ENCODE measurements around the gene PI4K2B. TPM values are rescaled to one million over a fixed set of nuclear protein-coding genes. Genes with fewer than 3 reads are reported as not detected.
"Not testable (repeated sequence)": the region's sequence is repeated elsewhere in the genome, so short reads cannot be mapped to it uniquely, and the experiment has no call there.

PI4K2B gene
- total RNA-seq, 1 donor, result 34.3 TPM

GRCh38 chr4:25245181-25245580 is 11.3 kb downstream of the PI4K2B start:
- no peak for DNase-seq (ENCODE audit: low read depth)
- TF ChIP-seq CTCF (IDR thresholded peaks at IDR 0.05; ENCODE audit: insufficient read depth, low read length), result no peak

DNA sequence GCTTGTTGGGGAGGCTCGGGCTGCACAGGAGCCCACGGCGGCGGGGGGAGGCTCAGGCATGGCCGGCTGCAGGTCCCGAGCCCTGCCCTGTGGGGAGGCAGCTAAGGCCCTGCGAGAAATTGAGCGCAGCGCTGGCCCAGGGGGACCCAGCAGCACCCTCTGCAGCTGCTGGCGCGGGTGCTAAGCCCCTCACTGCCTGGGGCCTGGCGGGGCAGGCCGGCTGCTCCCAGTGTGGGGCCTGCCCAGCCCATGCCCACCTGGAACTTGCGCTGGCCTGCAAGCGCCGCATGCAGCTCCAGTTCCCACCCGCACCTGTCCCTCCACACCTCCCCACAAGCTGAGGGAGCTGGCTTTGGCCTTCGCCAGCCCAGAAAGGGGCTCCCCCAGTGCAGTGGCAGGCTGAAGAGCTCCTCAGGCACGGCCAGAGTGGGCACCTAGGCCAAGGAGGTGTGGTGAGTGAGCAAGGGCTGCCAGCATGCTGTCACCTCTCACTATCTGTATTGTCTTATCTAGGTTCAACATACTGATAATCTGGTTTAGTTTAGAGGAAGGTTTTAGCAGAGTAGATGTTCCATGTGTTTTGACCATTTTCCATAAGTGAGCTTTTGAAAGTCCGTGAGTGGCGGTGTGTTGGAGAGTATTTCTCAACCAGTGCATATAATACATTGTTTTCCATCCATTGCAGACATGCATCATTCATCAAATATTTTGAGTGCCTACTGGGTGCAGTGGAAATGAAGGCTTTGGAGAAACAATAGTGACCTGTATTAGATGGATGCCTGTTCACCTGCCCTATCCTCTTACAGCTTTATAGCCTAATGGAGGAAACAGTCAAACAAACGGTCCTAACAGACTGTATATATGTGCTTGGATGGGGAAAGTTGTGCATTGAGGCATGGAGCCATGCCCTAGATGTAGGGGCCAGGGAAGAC is 13.1 kb downstream of the PI4K2B start:
- DNase-seq (ENCODE audit: low read depth), result no peak
- no peak for TF ChIP-seq CTCF (IDR thresholded peaks at IDR 0.05; ENCODE audit: insufficient read depth, low read length)
- no peak overlapping the region for H3K4me3 ChIP-seq (ENCODE audit: low read depth, low read length)

More at GRCh38 chr4:25245181-25245580, 11.3 kb downstream of the PI4K2B start:
- no peak overlapping the region for H3K4me3 ChIP-seq (ENCODE audit: low read depth, low read length)

DNA sequence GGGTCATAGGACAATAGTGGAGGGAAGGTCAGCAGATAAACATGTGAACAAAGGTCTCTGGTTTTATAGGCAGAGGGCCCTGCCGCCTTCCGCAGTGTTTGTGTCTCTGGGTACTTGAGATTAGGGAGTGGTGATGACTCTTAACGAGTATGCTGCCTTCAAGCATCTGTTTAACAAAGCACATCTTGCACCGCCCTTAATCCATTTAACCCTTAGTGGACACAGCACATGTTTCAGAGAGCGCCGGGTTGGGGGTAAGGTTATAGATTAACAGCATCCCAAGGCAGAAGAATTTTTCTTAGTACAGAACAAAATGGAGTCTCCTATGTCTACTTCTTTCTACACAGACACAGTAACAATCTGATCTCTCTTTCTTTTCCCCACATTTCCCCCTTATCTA is 15.0 kb downstream of the PI4K2B start:
- H3K4me3 ChIP-seq (ENCODE audit: low read depth, low read length); DNase-seq (ENCODE audit: low read depth): not testable (repeated sequence)

DNA sequence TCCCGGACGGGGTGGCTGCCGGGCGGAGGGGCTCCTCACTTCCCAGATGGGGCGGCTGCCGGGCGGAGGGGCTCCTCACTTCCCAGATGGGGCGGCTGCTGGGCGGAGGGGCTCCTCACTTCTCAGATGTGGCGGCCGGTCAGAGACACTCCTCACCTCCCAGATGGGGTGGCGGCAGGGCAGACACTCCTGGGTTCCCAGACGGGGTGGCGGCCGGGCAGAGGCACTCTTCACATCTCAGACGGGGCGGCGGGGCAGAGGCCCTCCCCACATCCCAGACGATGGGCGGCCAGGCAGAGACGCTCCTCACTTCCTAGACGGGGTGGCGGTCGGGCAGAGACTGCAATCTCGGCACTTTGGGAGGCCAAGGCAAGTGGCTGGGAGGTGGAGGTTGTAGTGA is 15.7 kb downstream of the PI4K2B start:
- not testable (repeated sequence) for H3K4me3 ChIP-seq (ENCODE audit: low read depth, low read length); DNase-seq (ENCODE audit: low read depth)

GRCh38 chr4:25252230-25253070 is 18.6 kb downstream of the PI4K2B start:
- H3K4me3 ChIP-seq (ENCODE audit: low read depth, low read length), result no peak overlapping the region
- DNase-seq (ENCODE audit: low read depth), result no peak
- no peak for TF ChIP-seq CTCF (IDR thresholded peaks at IDR 0.05; ENCODE audit: insufficient read depth, low read length)

DNA sequence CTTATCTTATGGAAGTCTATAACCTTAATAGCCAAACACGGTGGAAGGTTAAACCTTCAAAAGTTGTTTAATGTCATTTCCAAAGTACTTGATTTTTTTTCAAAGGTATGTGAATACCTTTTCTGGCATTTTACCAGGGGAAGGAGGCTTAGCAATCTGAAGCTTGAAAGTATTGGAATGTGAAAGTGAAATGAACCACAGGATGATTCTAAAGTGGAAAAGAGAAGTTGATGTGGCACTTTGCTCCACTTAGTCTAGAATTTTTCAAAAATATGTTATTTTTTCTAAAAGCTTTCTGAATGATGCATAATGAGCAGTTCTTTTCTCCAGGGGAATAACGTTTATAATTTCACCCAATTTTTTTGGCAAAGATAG is 19.2 kb downstream of the PI4K2B start:
- H3K4me3 ChIP-seq (ENCODE audit: low read depth, low read length), result no peak overlapping the region
- TF ChIP-seq CTCF (IDR thresholded peaks at IDR 0.05; ENCODE audit: insufficient read depth, low read length), result no peak
- DNase-seq (ENCODE audit: low read depth), result peak; percentile 28

DNA sequence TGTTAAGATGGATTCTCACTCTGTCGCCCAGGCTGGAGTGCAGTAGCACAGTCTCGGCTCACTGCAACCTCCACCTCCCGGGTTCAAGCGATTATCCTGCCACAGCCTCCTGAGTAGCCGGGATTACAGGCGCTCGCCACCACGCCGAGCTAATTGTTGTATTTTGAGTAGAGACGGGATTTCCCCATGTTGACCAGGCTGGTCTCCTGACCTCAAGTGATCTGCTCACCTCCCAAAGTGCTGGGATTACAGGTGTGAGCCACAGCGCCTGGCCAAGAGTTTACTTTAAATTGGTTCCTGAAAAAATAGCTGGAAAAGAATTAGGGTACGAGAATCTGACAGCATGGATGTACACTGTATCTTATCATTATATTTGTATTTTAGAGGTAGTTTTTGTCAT is 20.0 kb downstream of the PI4K2B start:
- DNase-seq (ENCODE audit: low read depth); H3K4me3 ChIP-seq (ENCODE audit: low read depth, low read length): not testable (repeated sequence)

DNA sequence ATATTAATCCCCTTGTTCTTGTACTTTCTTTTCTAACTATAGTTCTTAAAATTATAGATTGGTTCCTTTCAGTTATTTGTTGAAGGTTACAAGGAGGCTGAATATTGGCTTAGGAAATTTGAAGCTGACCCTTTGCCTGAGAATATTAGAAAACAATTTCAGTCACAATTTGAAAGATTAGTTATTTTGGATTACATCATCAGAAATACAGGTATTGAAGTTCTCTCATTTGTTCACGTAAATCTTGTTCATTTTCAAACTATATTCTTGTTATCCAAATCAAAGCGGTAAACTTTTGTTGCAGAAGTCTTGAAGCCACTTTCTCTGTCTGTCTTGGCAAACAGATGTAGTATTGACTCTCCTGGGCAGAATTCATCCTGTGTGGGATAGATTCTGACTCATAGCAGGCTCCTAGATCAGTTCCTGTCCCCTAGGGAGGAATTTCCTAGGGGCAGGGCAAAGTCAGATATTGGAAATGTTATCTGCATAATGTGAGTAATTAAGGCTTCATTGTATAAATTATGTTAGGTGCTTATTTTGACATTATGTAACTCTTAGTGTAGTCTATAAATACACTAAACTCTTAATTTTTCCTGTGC is 25.2 kb downstream of the PI4K2B start:
- H3K4me3 ChIP-seq (ENCODE audit: low read depth, low read length), result no peak overlapping the region
- DNase-seq (ENCODE audit: low read depth), result peak; percentile 24
- TF ChIP-seq CTCF (IDR thresholded peaks at IDR 0.05; ENCODE audit: insufficient read depth, low read length), result no peak
